RPMI8226 (cell line): ENCODE data around the gene RANBP3.
A peak's percentile ranks its signal among the peaks of the same experiment; 100 is the strongest.

Experiments used
- DNase-seq: peaks from one replicate; pipeline ENCODE4 v3.0.0-alpha.2; 2015

RANBP3 gene

DNA sequence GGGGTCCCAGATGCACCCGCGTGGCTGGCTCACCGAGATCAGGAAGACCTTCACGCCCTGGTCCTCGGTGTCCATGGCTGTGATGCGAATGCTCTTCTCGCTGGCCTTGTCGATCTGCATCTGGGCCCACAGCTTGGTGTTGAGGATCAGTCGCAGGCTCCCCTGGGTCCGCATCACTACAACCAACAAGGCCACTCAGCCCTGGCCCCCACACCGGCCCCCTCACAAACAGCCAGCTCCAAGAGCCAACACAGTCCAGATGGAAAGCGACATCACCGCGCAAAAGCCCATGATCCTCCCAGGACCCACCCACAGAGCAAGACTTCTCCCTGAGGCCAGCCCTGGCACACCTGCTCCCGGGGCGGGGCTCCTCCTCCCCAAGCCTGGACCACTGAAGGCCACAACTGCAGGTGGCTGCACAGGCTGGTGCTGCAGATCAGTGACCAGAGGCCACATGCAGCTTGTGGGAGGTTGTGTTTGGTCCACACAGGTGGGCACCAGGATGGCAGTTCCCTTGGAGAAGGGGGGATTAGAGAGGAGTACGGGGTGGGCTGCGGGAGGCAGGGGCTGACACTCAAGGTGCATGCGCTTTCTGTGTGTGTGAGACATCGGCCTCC is 59.4 kb downstream of the RANBP3 start:
- no peak for DNase-seq

DNA sequence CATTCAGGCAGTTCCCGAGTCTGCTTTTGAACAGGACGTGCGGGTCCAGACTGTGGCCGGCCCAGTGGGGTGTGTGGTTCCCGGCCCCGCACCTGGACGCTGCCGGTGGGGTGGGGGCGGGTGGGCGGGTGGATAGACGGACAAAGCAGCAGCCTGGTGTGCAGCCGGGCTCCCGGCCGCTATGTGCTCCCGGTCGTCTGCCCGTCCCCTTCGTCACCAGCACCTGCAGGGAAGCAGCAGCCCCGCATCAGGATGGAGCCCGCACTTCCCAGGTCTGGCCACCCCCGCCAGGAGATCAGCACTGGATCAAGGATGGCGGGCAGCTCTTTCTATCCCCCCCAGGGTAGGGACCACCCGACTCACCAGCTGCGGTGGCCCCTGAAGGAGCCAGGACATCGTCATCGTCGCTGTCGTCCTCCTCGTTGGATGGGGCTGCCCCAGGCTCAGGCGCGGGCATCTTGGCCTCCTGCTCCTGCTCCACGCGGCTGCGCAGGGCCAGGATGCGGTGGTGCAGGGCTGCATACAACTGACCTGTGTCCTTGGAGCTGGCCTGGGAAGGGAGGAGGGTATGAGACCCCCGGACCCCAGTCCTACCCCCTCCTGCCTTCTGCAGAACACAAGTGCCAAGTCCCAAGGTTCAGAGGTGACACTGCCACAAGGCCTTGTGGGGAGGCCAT is 60.4 kb downstream of the RANBP3 start:
- no peak for DNase-seq

DNA sequence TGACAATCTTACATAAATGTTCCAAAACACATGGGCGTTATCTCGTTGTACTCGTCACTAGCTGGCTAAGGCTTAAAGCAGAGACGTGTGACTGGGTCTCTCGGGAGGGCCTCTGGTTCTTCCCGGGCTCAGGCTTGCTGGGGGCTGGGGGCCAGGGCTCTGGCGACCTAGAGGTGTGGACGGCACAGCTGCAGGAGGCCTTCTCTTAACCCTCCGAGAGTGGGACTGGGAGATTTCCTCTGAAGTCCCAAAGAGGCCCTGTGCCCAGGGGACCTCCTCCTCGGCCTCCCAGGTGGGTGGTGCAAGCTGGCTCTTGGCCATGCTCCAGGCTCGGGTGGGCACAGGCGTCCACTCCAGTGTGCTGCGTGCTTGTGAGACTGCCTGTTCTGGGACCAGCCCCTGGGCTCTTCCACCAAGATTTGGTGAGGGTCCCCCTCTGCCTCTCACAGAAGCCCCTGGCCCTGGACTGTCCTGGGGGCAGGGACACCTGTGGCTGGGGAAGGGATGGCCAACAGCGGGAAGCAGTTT is 61.7 kb downstream of the RANBP3 start:
- no peak for DNase-seq

DNA sequence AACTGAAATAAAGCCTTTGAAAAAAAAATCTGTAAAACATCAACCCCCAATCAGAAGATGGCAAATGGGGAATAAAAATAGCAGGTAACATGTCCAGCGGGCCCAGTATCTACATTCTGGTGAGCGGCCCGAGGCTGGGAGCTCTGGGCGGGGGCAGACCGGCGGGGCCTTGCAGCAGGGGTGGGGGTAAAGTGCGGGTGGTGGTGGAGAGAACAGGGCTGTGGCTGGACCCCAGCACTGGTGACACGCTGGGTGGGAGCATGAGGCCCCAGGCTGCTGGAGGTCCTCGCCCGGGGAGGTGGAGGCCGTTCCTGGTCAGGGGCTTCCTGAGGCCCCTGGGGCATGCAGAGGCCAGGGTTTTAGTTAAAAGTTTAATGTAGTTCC is 62.2 kb downstream of the RANBP3 start:
- no peak for DNase-seq

DNA sequence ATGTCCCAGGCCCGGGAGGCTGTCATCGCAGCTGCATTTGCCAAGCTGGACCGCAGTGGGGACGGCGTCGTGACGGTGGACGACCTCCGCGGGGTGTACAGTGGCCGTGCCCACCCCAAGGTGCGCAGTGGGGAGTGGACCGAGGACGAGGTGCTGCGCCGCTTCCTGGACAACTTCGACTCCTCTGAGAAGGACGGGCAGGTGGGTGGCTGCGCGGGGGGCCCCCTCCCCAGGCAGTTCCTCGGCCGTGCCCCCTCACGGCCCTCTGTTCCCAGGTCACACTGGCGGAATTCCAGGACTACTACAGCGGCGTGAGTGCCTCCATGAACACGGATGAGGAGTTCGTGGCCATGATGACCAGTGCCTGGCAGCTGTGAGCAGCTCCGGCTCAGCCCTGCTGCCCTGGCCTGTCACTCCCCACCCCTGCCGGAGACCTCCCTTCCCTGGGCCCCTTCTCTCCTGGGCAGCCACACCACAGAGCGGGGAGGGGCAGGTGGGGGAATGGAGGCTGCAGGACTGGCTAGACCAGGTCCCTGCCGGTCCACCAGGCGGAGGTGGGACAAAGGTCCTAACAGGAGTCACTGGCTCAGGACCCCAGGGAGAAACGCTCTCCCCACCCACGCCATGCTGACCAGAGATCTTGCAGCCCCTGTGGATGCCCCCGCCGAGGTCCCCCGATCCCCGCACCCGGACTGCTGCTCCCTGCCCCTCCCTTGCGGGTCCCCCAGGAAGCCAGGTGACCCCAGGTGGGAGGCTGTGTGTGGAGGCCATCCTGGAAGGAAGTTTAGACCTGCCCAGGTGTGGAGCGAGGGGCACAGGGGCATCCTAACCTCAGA is 62.8 kb downstream of the RANBP3 start:
- no peak for DNase-seq

DNA sequence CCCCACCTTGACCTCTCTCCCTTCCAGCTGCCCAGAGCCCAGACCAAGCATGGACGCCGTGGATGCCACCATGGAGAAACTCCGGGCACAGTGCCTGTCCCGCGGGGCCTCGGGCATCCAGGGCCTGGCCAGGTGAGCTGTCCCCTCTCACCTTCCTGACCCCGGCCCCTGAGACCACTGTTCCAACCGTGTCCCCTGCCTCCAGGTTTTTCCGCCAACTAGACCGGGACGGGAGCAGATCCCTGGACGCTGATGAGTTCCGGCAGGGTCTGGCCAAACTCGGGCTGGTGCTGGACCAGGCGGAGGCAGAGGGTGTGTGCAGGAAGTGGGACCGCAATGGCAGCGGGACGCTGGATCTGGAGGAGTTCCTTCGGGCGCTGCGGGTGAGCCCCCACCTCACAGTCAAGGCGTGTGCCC is 63.6 kb downstream of the RANBP3 start:
- no peak for DNase-seq

DNA sequence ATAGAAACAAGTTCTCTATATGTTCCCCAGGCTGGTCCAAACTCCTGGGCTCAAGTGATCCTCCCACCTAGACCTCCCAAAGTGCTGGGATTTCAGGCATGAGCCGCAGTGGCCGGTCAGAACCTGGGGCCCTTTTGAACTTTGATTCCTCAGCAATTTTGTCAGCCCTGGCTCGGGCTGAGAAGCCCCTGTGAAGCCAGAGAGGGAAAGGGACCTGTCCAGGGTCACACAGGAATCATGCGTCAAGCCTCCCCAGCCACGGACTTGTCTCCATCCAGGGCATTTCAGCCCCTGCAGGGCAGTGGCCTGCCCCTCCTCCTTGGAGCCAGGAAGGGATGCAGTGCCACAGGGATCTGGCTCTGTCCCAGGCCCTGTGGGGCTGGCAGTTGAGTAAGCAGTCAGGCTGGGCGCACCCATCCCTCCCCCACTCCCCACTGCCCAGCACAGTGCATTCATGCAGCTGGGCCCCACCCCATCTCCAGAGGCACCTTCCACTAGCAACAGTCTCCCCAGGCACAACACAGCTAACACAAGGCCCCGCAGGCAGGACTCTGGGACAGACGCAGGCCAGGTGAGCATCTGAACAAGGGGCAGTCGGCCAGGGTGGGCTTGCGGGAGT is 64.1 kb downstream of the RANBP3 start, which contains the start of gene CAPS:
TSS of gene CAPS (plus strand) at position 516 of the 619 bp plus-strand sequence. CDS start 153 bp downstream, outside the sequence.
- no peak for DNase-seq

DNA sequence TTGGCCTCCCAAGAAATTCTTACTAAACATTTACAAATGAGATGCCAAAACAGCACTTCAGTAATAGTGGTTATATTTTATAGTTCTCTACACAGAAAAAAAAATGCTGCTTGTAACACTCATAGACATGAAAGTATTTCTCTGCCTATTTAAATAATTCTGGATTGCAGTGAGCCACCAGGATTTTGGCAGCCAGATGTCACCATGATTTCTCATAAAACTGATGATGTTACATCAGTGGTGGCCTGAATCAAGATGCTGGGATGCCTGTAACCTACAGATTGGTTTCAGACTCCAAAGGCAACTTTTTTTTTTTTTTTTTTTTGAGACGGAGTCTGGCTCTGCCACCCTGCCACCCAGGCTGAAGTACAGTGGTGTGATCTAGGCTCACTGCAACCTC is 66.6 kb downstream of the RANBP3 start:
- no peak for DNase-seq

DNA sequence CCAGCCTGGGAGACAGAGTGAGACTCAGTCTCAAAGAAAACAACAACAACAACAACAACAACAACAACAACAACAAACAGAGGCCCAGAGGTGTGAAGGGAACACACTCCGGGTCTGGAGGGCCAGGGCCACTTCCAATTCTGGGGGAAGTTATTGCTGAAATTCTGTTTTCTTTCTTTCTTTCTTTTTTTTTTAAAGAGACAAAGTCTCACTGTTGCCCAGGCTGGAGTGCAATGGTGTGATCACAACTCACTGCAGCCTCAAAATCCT is 67.4 kb downstream of the RANBP3 start:
- no peak for DNase-seq

DNA sequence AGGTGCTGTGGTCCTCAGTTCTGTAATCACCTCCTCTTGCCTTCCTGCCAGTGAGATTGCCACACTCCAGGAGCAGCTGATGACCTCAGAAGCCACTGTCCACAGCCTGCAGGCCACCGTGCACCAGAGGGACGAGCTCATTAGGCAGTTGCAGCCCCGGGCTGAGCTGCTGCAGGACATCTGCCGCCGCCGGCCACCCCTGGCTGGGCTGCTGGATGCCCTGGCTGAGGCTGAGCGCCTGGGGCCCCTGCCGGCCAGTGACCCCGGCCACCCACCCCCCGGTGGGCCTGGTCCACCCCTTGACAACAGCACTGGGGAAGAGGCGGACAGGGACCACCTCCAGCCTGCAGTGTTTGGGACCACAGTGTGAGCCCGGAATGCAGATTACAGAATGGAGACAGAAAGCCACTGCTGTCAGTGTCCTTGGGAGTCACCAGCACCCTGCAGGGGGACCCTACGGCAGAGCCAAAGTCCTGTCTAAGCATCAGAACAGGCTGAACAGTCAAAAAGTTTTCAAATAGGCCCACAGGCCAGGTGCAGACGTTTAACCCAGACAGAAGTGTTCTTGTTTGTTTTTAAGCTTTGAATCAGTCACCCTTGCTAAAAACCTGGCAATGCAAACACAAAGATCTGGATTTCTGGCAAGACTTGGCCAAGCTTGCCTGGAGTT is 69.0 kb downstream of the RANBP3 start:
- DNase-seq = no peak

DNA sequence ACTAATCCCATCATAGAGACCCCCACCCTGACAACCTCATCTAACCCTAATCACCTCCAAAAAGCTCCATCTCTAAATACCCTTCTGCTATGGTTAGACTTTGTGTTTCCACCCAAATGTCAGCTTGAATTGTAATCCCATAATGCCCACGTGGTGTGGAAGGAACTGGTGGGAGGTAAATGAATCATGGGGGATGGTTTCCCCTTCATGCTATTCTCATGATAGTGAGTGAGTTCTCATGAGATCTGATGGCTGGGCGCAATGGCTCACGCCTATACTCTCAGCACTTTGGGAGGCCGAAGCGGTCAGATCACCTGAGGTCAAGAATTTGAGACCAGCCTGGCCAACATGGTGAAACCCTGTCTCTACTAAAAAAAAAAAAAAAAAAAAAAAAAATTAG is 70.7 kb downstream of the RANBP3 start:
- DNase-seq = no peak

DNA sequence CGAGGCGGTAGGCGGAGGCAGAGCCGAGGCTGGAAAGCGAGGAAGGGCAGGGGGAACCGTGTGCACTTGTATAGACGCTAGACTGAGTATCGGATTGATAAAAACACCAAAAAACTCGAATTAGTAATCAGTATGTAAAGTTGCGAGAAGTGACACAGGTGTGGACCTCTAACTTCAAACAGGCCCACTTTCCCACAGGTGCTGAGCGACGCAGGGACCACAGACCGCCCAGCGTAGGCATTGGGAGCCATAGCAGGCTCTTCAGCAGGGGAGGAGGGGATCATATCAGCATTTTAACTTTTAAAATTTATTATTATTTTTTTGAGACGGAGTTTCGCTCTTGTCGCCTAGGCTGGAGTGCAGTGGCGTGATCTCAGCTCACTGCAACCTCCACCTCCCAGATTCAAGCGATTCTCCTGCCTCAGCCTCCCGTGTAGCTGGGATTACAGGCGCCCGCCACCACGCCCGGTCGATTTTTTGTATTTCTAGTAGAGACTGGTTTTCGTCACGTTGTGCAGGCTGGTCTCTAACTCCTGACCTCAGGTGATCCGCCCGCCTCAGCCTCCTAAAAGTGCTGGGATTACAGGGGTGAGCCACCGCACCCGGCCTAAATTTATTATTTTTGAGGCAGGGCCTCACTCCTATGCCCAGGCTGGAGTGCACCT is 72.7 kb downstream of the RANBP3 start:
- DNase-seq = no peak

DNA sequence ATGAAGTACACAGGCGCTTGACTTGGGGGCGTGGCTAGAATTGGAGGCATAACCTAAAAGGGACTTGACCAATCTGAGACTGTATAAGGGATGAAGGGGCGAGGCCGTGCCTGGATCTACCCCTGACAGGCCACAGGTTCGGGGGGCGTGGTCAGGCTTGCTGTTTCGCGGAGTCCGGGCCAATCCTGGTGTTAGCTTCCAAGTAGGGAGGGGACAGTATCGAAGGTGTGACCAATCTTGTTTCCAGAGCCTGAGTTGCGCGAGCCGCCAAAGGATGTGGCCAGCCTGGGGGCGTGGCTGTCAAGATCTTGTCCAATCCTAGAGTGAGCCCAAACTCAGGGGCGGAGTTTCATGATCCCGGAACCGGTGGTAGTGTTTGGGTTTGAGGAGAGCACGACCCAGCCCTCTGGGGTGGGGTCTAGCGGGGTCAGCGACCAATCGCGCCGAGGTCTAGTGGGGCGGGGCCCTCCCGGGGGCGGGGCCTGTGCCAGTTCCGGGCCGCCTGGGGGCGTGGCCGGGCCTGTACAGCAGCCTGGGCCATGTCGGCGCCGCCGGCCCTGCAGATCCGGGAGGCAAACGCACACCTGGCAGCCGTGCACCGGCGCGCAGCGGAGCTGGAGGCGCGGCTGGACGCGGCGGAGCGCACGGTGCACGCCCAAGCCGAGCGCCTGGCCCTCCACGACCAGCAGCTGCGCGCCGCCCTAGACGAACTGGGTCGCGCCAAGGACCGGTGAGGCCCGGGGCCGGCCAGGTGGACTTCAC is 73.4 kb downstream of the RANBP3 start, which contains the start of gene VMAC:
TSS of gene VMAC (plus strand) at position 521 of the 762 bp plus-strand sequence. CDS start at position 540, 19 bp downstream.
- DNase-seq = peak; percentile 100

DNA sequence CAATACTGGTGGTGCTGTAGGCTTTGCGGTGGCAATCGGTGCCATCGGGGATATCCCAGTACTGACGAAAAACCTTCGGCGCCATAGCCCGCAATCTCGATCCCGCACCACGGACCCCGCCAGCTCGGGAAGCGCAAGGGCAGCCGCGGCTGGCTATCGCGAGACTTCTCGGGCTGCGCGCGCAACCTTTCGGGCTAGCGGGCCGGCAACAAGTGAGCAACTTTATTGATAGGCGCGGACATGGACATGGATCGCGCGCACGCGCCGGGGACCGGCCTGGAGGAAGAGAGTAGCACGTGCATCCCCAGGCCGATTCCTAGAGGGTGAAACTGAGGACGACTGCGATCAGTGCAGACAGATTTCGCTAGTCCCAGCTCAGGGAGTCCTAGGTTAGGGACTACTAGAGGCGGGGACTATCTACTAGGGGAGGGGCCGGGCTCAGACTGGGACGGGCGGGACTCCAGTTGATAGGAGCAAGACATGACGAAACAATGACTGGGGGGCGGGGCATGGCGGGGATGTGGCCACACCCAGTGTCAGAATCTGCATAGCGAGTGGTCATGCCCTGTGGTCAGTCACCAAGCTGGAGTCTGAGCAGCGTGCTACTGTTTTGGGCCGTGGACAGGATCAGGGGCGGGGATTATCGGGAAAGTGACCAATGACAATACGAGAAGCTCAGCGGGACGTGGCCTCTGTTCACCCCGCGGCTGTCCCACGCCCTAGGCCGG is 74.2 kb downstream of the RANBP3 start, which contains the start of gene NDUFA11:
TSS of gene NDUFA11 (minus strand) at position 167 of the 728 bp plus-strand sequence. CDS start at position 85, 82 bp downstream.
- peak; percentile 96 for DNase-seq

DNA sequence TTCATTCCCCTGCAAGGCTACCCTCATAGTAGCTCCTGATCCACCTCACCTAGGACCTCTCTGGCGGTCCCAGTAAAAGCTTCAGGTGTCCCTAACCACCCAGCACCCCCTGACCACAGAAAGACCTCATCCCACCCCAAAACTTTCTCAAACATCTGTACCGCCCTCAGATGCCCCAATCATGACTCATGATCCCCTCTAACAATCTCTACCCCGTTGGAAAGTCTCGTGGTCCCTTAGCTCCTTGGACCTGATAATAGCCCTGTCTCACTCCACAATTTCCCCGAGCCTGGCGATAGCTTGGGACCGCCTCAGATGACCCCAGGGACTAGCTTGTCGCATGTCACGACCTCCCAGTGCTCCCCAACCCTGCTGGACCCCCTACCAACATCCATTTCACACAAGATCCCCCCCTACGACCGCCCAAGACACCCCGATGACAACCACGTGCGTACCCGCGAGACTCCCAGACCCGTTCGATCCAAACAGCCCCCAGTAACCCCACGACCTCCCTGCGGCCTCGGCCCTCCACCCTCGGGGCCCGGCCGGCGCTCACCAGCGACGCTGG is 74.8 kb downstream of the RANBP3 start:
- no peak for DNase-seq

DNA sequence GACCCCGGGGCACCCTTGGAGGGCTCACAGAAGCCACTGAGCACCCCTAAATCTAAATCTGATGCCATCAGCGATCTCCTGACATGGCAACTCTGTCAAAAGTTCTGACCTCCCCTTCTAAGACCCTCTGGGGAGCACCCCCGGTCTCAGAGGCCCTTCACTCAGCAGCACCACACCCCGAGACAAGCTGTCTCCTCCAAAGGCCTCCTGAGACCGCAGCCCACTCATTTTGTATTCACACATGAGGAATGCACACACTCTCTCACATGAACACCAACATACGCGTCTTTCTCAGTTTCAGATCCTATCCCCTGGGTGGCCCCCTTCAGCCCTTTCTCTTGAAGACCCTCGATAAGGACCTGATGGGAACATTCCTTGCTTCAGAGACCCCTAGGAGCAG is 77.0 kb downstream of the RANBP3 start:
- no peak for DNase-seq

DNA sequence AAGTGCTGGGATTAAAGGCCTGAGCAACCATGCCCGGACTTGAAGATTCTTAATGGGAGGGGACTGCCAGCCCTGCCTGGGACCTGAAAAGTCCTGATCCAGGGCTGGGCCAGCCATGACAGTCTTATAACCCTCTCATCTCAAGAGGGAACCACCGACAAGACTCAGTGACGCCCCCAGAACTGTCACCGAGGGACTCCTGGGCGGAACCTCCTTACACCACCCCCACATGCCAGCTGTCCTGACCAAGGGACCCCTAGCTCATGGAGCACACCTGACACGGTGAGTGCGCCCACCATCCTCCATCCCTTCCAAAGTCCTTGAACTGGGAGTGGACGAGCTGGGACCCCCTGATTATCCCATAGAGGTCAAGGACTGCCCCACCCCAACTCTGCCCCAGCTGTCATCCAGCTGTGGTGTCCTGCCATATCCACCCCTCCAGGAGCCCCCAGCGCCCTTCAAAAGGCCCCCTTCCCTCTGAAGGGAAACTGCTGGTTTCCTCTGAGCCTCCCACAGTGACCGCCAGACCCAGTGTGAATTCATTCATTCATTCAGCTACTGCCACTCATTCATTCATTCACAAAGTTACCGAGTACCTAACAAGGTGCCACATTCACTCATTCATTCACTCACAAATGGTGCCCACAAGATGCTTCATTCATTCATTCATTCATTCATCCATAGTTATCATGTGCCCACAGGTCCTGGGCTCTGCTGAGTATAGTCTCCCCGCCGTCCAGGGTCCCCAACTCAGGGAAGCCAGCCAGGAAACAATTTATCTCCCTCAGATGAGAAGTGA is 78.0 kb downstream of the RANBP3 start:
- DNase-seq = no peak

DNA sequence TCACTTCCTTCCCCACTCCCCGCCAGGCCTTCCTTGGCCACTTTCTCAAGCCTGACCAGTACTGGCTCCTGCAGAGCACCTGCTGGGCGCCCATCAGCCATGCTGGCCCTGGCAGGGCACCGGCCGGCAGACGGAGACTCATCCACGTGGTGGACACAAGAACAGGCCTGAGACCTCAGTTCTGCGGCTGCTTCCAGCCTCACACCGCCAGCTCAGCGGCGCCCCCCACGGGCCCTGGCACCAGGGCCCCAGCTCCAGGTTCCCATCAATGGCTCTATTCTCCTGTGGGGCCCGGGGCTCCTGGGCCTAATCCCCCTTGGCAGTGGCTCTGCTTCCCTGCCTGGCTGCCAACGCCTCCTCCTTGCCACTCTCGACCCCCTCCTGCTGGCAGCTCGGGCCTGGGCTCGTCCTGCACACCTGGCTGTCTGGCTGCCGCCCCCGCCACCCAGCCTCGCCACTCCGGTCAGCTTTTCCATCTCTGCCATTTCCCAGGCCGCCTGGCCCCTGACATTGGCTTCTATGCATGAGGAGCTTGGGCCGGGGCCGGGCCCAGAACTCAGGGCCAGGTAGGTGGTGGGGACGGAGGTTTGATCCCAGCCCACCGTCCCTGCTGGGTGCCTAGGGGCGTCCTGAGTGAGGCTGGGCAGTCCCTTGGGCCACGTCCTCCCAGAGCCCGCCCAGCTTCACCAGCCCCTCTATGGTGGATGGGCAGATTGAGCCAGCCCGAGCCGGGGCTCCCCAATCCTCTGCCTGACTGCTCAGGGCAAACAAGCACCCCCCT is 80.6 kb downstream of the RANBP3 start:
- DNase-seq = no peak
